Activated CD8-positive, alpha-beta T cell treated with anti-CD3 and anti-CD28 coated beads for 36 hours (primary cell): ENCODE measurements around the gene EHBP1. TPM values are rescaled to one million over a fixed set of nuclear protein-coding genes. Genes with fewer than 3 reads are reported as not detected.

Experiments used
- ATAC-seq: fragments of 200-7000 bp; cut with Tn5 transposase; one replicate; pipeline ENCODE4 v1.10.0; 2021; ENCODE audit warnings: mild to moderate bottlenecking, moderate library complexity
- CTCF ChIA-PET: fragments of 350-600 bp; sonication (Branson Sonifier 250); formaldehyde crosslinking; loops from one replicate; lab custom pipeline; 2021; ENCODE audit warnings: antibody characterized with exemption; lab: Charles Lee
- POLR2A ChIA-PET: fragments of 350-600 bp; sonication (Branson Sonifier 250); formaldehyde crosslinking; loops from one replicate; lab custom pipeline; 2021; ENCODE audit warnings: antibody characterized with exemption; lab: Charles Lee
- DNase-seq: peaks from one replicate; pipeline ENCODE4 v3.0.0-alpha.2; 2020
- H3K27ac Mint-ChIP-seq: one replicate; pipeline ENCODE4 v1.8.0; 2021; ENCODE audit warnings: mild to moderate bottlenecking, mixed read lengths
- H3K27me3 Mint-ChIP-seq: one replicate; pipeline ENCODE4 v1.8.0; 2021; ENCODE audit warnings: mixed read lengths
- H3K36me3 Mint-ChIP-seq: one replicate; pipeline ENCODE4 v1.8.0; 2021; ENCODE audit warnings: low read depth, mixed read lengths
- H3K4me1 Mint-ChIP-seq: one replicate; pipeline ENCODE4 v1.8.0; 2021; ENCODE audit warnings: low read depth, mixed read lengths
- H3K4me3 Mint-ChIP-seq: one replicate; pipeline ENCODE4 v1.8.0; 2021; ENCODE audit warnings: mild to moderate bottlenecking, moderate library complexity, mixed read lengths
- H3K9me3 Mint-ChIP-seq: one replicate; pipeline ENCODE4 v1.8.0; 2021; ENCODE audit warnings: mixed read lengths
- intact Hi-C: fragments of 100-400 bp; cut with micrococcal nuclease; formaldehyde crosslinking; loops from one replicate; pipeline ENCODE4 v1.10.0; 2022
- total RNA-seq, 2 experiments: library from RNA; stranded (reverse); gene quantifications; one replicate each; pipeline ENCODE4 v1.2.3, GENCODE V29; 2021
- TF ChIP-seq, protein P1 (sequence below): fragments of 200-600 bp; IDR thresholded peaks from one replicate; pipeline ENCODE4 v1.8.0; 2022; ENCODE audit warnings: antibody characterized with exemption, mild to moderate bottlenecking

EHBP1 gene
- total RNA-seq, 2 experiments from 2014 or later, result 24.1 to 24.3 TPM

DNA sequence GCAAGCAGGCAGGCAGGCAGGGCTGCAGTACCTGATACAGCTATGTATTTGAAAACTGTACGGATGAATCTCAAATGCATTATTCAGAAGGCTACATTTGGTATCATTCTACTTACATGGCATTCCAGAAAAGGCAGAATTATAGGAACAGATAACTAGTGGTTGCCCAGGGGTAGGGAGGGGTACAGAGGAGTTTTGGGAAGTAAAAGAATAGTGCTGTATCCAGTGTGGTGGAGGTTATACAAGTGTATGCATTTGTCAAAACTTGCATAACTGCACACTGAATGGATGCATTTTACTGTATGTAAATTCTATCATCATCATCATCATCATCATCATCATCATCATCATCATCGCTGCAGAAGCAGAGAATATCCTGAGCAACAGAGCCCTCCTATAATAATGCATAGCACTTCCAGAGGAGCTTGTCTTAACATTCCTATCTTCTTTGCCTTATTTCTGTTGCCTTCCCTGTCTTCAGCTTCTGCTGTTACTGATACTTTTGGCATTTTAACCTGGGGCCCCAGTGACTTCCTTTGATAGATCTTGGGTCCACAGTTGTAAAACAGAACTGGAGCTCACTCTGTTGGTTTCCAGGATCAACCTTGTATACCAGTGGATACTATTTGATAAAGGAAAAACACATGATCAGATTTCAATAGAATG, 189.6 kb downstream of the EHBP1 start:
- TF ChIP-seq, protein P1, sequence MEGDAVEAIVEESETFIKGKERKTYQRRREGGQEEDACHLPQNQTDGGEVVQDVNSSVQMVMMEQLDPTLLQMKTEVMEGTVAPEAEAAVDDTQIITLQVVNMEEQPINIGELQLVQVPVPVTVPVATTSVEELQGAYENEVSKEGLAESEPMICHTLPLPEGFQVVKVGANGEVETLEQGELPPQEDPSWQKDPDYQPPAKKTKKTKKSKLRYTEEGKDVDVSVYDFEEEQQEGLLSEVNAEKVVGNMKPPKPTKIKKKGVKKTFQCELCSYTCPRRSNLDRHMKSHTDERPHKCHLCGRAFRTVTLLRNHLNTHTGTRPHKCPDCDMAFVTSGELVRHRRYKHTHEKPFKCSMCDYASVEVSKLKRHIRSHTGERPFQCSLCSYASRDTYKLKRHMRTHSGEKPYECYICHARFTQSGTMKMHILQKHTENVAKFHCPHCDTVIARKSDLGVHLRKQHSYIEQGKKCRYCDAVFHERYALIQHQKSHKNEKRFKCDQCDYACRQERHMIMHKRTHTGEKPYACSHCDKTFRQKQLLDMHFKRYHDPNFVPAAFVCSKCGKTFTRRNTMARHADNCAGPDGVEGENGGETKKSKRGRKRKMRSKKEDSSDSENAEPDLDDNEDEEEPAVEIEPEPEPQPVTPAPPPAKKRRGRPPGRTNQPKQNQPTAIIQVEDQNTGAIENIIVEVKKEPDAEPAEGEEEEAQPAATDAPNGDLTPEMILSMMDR, result no peak
- no peaks in the 10 kb centered on the region for H3K36me3 Mint-ChIP-seq
- ChIA-PET CTCF (no interaction called here), POLR2A (no interaction called here)
- no peak overlapping the region for H3K4me3 Mint-ChIP-seq
- no peak for ATAC-seq
- no peak overlapping the region for H3K27ac Mint-ChIP-seq
- DNase-seq, result no peak
- intact Hi-C loops, result no loop called here
- no peaks in the 10 kb centered on the region for H3K9me3 Mint-ChIP-seq
- H3K4me1 Mint-ChIP-seq, result no peaks in the 10 kb centered on the region
- H3K27me3 Mint-ChIP-seq, result no peaks in the 10 kb centered on the region

DNA sequence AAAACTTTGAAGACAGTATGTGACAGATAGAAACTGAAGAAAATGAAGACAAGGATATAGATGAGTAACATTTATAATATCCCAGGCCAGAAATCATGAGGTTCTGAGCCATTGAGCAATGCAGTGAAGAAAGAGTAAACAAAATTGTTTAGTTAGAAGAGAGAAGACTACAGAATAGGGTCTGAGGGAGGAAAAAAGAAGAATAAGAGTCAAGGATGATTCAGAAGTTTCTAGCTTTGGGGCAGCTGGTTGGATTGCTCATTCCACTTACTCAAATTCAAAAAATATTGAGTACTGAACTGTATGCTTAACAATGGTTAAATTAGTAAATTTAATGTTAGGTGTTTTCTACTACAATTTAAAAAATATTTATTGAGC, 190.1 kb downstream of the EHBP1 start:
- no peak for ATAC-seq
- DNase-seq, result no peak
- intact Hi-C loops, result no loop called here
- Mint-ChIP-seq H3K4me1 (no peaks in the 10 kb centered on the region), H3K36me3 (no peaks in the 10 kb centered on the region), H3K9me3 (no peaks in the 10 kb centered on the region), H3K27ac (no peak overlapping the region), H3K4me3 (no peak overlapping the region), H3K27me3 (no peaks in the 10 kb centered on the region)
- TF ChIP-seq, protein P1, result no peak
- ChIA-PET CTCF (no interaction called here), POLR2A (no interaction called here)

DNA sequence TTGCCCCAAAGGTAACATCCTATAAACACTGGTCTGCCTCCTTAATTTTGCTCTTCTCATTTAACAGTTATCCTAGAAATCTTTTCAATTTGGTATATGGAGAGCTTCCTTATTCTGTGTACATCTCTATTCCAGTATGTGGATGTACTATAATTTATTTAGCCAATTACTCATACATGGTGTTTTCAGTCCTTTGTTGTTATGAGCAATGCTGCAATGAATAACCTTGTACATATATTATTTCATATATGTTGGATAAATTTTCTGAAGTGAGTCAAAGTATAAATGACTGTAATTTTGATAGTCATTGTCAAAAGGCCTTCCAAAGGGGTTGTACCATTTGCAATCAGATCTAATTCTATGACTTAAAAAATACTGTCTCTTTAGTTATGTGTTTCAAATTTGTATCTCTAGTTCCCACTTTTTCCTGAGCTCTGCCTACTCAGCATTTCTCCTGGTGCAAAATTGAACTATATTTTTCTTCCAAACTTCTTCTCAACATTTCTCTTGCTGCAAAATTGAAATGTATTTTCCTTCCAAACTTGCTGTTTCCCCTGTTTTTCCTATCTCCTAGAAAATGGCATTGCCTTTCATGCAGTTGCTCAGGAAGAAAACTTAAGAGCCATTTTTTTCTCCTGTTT, 191.8 kb downstream of the EHBP1 start:
- Mint-ChIP-seq H3K27me3 (no peaks in the 10 kb centered on the region), H3K36me3 (no peaks in the 10 kb centered on the region), H3K9me3 (no peaks in the 10 kb centered on the region), H3K4me1 (no peaks in the 10 kb centered on the region), H3K27ac (no peak overlapping the region), H3K4me3 (no peak overlapping the region)
- TF ChIP-seq, protein P1, result no peak
- no peak for DNase-seq
- no peak for ATAC-seq
- POLR2A ChIA-PET, result no interaction called here
- intact Hi-C loops, result no loop called here
- CTCF ChIA-PET, result no interaction called here

DNA sequence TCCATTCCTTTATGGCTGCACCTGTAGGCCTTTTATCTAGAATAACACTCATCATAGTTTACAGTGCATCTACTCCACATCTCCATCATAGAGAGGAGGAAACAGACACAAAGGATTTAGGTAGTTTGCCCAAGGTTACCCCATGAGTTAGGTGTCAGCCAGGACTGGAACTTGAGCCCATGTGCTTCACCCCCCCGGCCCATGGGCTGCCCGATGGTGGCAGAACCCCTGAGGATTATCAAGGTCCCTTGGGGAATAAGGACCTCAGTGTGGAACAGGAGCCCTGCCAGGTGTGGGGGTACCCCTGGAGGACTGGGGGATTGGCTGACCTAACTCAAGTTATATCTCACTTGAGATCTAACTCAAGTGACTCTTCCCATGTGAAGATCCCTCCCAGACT, 198.8 kb downstream of the EHBP1 start:
- no peaks in the 10 kb centered on the region for H3K4me1 Mint-ChIP-seq
- no peaks in the 10 kb centered on the region for H3K27me3 Mint-ChIP-seq
- H3K4me3 Mint-ChIP-seq, result no peak overlapping the region
- no peak for ATAC-seq
- TF ChIP-seq, protein P1, result no peak
- ChIA-PET CTCF (no interaction called here), POLR2A (no interaction called here)
- H3K9me3 Mint-ChIP-seq, result no peaks in the 10 kb centered on the region
- H3K27ac Mint-ChIP-seq, result no peak overlapping the region
- DNase-seq, result no peak
- no peaks in the 10 kb centered on the region for H3K36me3 Mint-ChIP-seq
- intact Hi-C loops, result no loop called here

DNA sequence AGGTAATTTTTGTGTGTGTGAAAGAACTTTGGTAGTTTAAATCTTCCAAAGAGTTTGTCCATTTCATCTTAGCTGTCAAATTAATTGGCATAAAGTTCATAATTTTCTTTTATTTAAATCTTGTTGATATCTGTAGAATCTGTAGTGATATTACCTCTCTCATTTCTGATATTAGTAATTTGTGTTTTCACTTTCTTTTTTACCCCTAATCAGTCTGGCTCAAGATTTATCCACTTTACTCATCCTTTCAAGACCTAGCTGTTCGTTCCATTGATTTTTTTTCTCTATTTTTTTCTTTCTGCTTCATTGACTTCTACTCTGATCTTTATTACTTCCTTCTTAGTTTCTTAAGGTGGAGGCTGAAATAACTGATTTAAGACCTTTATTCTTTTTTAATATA, 202.6 kb downstream of the EHBP1 start:
- CTCF ChIA-PET, result no interaction called here
- Mint-ChIP-seq H3K4me3 (no peak overlapping the region), H3K27ac (no peak overlapping the region), H3K36me3 (no peaks in the 10 kb centered on the region), H3K9me3 (no peaks in the 10 kb centered on the region), H3K27me3 (no peaks in the 10 kb centered on the region), H3K4me1 (no peaks in the 10 kb centered on the region)
- TF ChIP-seq, protein P1, result no peak
- intact Hi-C loops, result no loop called here
- DNase-seq (no peak), ATAC-seq (no peak)
- POLR2A ChIA-PET, result interaction anchor here (0.7 kb wide), 1 partner anchor 680 kb away, joined by 3 read pairs; the partner anchor contains the start of gene WDPCP
